ENCODE measurements around the gene PIGR.

PIGR gene

DNA sequence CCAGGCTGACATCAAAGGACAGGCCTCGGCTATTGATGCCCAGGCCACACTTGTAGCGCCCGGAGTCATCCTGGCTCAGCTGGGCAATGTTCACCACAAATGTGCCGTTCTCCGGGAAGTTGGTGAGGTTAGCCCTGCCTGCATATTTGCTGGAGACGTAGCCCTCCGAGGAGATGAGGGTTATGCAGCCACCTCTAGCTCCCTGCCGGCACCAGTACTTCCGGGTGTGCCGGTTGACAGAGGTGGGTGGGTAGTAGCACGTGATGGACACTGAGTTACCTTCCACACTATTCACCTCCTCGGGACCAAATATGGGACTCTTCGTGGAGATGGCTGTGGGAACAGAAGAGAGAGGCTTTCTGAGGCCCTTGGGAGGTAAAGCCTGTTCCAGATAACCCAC lies 7.1 kb downstream of the PIGR start:
- TF ChIP-seq PAX5 (IDR thresholded peaks at IDR 0.05; ENCODE audit: insufficient read depth, low read length, severe bottlenecking) (no peak), SPI1 (IDR thresholded peaks at IDR 0.05; ENCODE audit: low read depth, low read length) (no peak), TAF1 (IDR thresholded peaks at IDR 0.05; ENCODE audit: low read depth, low read length) (no peak), POLR2AphosphoS5 (IDR thresholded peaks at IDR 0.05; ENCODE audit: low read depth, low read length) (no peak), POLR2A (IDR thresholded peaks at IDR 0.05; ENCODE audit: low read depth, low read length) (no peak), POU2F2 (IDR thresholded peaks at IDR 0.05; ENCODE audit: low read depth, low read length) (no peak)
- DNase-seq (ENCODE audit: insufficient read length, low spot score), result no peak
- no peak for FAIRE-seq

DNA sequence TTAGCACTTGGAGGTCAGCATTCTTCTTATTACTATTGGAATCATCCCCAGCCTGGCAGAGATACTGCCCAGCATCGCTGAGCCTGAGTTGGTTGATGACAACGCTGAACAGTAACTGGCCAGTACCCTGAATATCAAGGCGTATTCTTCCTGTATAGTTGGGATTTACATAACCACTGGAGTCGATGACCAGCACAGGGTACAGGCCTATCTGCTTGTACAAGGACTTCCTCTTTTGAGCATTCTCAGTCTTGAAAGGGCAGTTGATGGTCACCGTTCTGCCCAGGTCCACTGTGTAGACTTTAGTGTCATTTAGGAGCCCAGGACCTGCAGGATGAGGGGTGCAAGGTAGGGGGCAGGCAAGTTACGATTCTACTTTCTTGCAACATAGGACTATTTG lies 8.8 kb downstream of the PIGR start:
- DNase-seq (ENCODE audit: insufficient read length, low spot score), result no peak
- no peak for TF ChIP-seq POU2F2 (IDR thresholded peaks at IDR 0.05; ENCODE audit: low read depth, low read length)
- peak; percentile 48 for TF ChIP-seq SPI1 (IDR thresholded peaks at IDR 0.05; ENCODE audit: low read depth, low read length)
- TF ChIP-seq TAF1 (IDR thresholded peaks at IDR 0.05; ENCODE audit: low read depth, low read length), result no peak
- no peak for TF ChIP-seq POLR2A (IDR thresholded peaks at IDR 0.05; ENCODE audit: low read depth, low read length)

GRCh38 chr1:206935491-206936067 lies 10.7 kb downstream of the PIGR start:
- peak; percentile 60 for DNase-seq (ENCODE audit: insufficient read length, low spot score)
- peak; percentile 58 for FAIRE-seq

More for the DNA sequence above, 8.8 kb downstream of the PIGR start:
- no peak for FAIRE-seq

DNA sequence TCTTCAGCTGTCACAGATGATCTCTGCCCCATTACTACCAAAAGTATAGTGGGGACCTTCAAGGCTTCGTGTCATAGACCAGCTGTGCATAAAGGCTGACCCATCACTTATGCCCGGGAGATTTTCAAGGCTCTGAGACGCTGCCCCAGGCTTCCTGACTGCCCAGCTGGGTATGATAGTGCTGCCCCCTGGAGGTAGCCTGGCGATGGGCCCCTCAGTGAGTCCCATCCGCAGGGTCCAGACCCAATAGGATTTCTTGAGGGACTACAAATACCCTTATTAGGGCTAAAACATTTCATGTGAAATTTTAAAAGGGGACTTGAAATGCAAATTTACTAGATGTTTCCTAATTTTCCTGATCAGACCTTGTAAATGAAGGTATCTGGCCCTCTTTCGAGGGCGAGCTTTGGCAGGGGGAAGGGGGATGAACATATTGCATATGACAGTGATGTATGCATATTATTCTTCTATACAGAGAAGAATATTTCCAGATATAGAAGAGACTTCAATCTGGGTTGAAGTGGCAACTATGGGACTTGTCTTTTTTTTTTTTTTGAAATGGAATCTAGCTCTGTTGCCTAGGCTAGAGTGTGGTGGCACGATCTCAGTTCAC lies 12.8 kb downstream of the PIGR start:
- peak; percentile 66 for FAIRE-seq
- DNase-seq (ENCODE audit: insufficient read length, low spot score), result peak; percentile 49

More at GRCh38 chr1:206935491-206936067, 10.7 kb downstream of the PIGR start:
- TF ChIP-seq POLR2AphosphoS5 (IDR thresholded peaks at IDR 0.05; ENCODE audit: low read depth, low read length) (no peak), PAX5 (IDR thresholded peaks at IDR 0.05; ENCODE audit: insufficient read depth, low read length, severe bottlenecking) (no peak), POLR2A (IDR thresholded peaks at IDR 0.05; ENCODE audit: low read depth, low read length) (no peak), SPI1 (IDR thresholded peaks at IDR 0.05; ENCODE audit: low read depth, low read length) (no peak), TAF1 (IDR thresholded peaks at IDR 0.05; ENCODE audit: low read depth, low read length) (no peak), POU2F2 (IDR thresholded peaks at IDR 0.05; ENCODE audit: low read depth, low read length) (no peak)

GRCh38 chr1:206932177-206932576 lies 14.1 kb downstream of the PIGR start:
- FAIRE-seq (no peak), DNase-seq (ENCODE audit: insufficient read length, low spot score) (no peak)
- TF ChIP-seq SPI1 (IDR thresholded peaks at IDR 0.05; ENCODE audit: low read depth, low read length) (no peak), POLR2A (IDR thresholded peaks at IDR 0.05; ENCODE audit: low read depth, low read length) (no peak), PAX5 (IDR thresholded peaks at IDR 0.05; ENCODE audit: insufficient read depth, low read length, severe bottlenecking) (no peak), POLR2AphosphoS5 (IDR thresholded peaks at IDR 0.05; ENCODE audit: low read depth, low read length) (no peak), POU2F2 (IDR thresholded peaks at IDR 0.05; ENCODE audit: low read depth, low read length) (no peak), TAF1 (IDR thresholded peaks at IDR 0.05; ENCODE audit: low read depth, low read length) (no peak)

More for the DNA sequence above, 12.8 kb downstream of the PIGR start:
- TF ChIP-seq POU2F2 (IDR thresholded peaks at IDR 0.05; ENCODE audit: low read depth, low read length), result no peak
- no peak for TF ChIP-seq POLR2A (IDR thresholded peaks at IDR 0.05; ENCODE audit: low read depth, low read length)
- no peak for TF ChIP-seq TAF1 (IDR thresholded peaks at IDR 0.05; ENCODE audit: low read depth, low read length)
- TF ChIP-seq PAX5 (IDR thresholded peaks at IDR 0.05; ENCODE audit: insufficient read depth, low read length, severe bottlenecking), result no peak
- TF ChIP-seq SPI1 (IDR thresholded peaks at IDR 0.05; ENCODE audit: low read depth, low read length), result no peak
- no peak for TF ChIP-seq POLR2AphosphoS5 (IDR thresholded peaks at IDR 0.05; ENCODE audit: low read depth, low read length)

GRCh38 chr1:206931709-206932108 lies 14.6 kb downstream of the PIGR start:
- TF ChIP-seq POU2F2 (IDR thresholded peaks at IDR 0.05; ENCODE audit: low read depth, low read length), result no peak
- TF ChIP-seq PAX5 (IDR thresholded peaks at IDR 0.05; ENCODE audit: insufficient read depth, low read length, severe bottlenecking), result no peak
- TF ChIP-seq POLR2AphosphoS5 (IDR thresholded peaks at IDR 0.05; ENCODE audit: low read depth, low read length), result no peak
- TF ChIP-seq SPI1 (IDR thresholded peaks at IDR 0.05; ENCODE audit: low read depth, low read length), result no peak
- TF ChIP-seq POLR2A (IDR thresholded peaks at IDR 0.05; ENCODE audit: low read depth, low read length), result no peak
- no peak for TF ChIP-seq TAF1 (IDR thresholded peaks at IDR 0.05; ENCODE audit: low read depth, low read length)
- DNase-seq (ENCODE audit: insufficient read length, low spot score), result no peak
- peak; percentile 72 for FAIRE-seq

GRCh38 chr1:206930210-206930798 lies 16.0 kb downstream of the PIGR start:
- DNase-seq (ENCODE audit: insufficient read length, low spot score) (peak; percentile 60), FAIRE-seq (peak; percentile 92)
- TF ChIP-seq PAX5 (IDR thresholded peaks at IDR 0.05; ENCODE audit: insufficient read depth, low read length, severe bottlenecking), result peak; percentile 94
- TF ChIP-seq POLR2AphosphoS5 (IDR thresholded peaks at IDR 0.05; ENCODE audit: low read depth, low read length), result peak; percentile 88; the same call in 1 of the 2 replicates
- TF ChIP-seq TAF1 (IDR thresholded peaks at IDR 0.05; ENCODE audit: low read depth, low read length), result no peak
- TF ChIP-seq POLR2A (IDR thresholded peaks at IDR 0.05; ENCODE audit: low read depth, low read length), result peak; percentile 74
- peak; percentile 45; the same call in 1 of the 2 replicates for TF ChIP-seq POU2F2 (IDR thresholded peaks at IDR 0.05; ENCODE audit: low read depth, low read length)
- peak; percentile 71 for TF ChIP-seq SPI1 (IDR thresholded peaks at IDR 0.05; ENCODE audit: low read depth, low read length)

DNA sequence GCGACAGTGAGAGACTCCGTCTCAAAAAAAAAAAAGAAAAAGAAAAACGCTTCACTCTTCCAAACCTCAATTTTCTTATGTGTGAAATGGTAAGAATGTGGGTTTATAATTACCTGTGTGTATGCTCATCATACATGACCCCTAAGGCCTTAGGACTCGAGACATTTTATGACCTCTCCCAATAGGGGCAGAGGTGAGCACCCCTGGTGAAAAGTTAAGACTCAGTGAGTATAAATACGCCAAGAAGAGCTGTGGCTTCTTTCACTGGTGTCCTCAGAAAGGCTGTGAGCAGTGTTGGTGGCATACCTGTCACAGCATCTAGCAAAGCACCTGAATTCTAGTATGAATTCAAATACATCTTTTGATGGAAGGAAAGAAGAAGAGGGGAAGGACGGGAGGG lies 16.7 kb downstream of the PIGR start:
- DNase-seq (ENCODE audit: insufficient read length, low spot score) (no peak), FAIRE-seq (peak; percentile 38)
- TF ChIP-seq POLR2A (IDR thresholded peaks at IDR 0.05; ENCODE audit: low read depth, low read length) (peak; percentile 36; the same call in 1 of the 2 replicates), SPI1 (IDR thresholded peaks at IDR 0.05; ENCODE audit: low read depth, low read length) (no peak)

DNA sequence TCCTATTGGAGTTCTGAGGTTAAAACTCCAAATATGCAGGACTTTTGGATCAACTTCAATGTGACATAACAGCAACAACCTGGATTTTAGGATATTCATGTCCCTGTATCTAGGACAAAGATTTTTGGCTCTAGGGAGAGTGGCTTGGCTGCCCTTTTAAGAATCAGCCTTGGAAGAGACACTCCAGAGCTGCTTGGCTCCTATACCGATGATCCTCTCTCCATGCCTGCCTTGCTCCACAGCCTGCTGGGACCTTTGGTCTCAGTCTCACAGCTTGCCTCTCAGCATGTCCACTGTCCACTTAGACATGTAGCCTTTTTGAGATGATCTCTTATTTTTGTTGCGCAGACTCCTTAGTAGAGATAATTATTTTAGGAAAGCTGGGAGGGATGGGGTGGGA lies 20.0 kb downstream of the PIGR start:
- TF ChIP-seq POU2F2 (IDR thresholded peaks at IDR 0.05; ENCODE audit: low read depth, low read length) (no peak), SPI1 (IDR thresholded peaks at IDR 0.05; ENCODE audit: low read depth, low read length) (no peak), TAF1 (IDR thresholded peaks at IDR 0.05; ENCODE audit: low read depth, low read length) (no peak), POLR2AphosphoS5 (IDR thresholded peaks at IDR 0.05; ENCODE audit: low read depth, low read length) (no peak), PAX5 (IDR thresholded peaks at IDR 0.05; ENCODE audit: insufficient read depth, low read length, severe bottlenecking) (no peak), POLR2A (IDR thresholded peaks at IDR 0.05; ENCODE audit: low read depth, low read length) (no peak)
- FAIRE-seq, result no peak
- no peak for DNase-seq (ENCODE audit: insufficient read length, low spot score)

Measured in GM12891 (cell line).